Breast epithelium (tissue), 4 donors: ENCODE measurements around the gene ASIC3. TPM values are rescaled to one million over a fixed set of nuclear protein-coding genes. Genes with fewer than 3 reads are reported as not detected.

Experiments used
- DNase-seq, 2 donors: peaks; one replicate each; pipeline ENCODE4 v3.0.0-alpha.2; 2019; ENCODE audit warnings: low spot score in 2 of 2
- H3K27ac ChIP-seq, 2 donors: fragments of 200-600 bp; sonication (generic) in 1 of 2; one replicate each; pipeline ENCODE4 v1.5.1; 2016 to 2019; ENCODE audit warnings: mild to moderate bottlenecking in 1 of 2
- H3K27me3 ChIP-seq, 2 donors: fragments of 200-600 bp; sonication (generic) in 1 of 2; one replicate each; pipeline versions ENCODE4 v1.5.1 to v1.6.0; 2017 to 2019; ENCODE audit warnings: control low read depth in 1 of 2, mild to moderate bottlenecking in 1 of 2
- H3K36me3 ChIP-seq: fragments of 200-600 bp; one replicate; pipeline ENCODE4 v1.5.1; 2019
- H3K4me1 ChIP-seq, 2 donors: fragments of 200-600 bp; sonication (generic); one replicate each; pipeline ENCODE4 v1.5.1; 2016 to 2019; ENCODE audit warnings: control low read depth in 1 of 2
- H3K4me3 ChIP-seq, 3 donors: fragments of 200-600 bp; sonication (generic); 1 replicate in 2 of 3; 2 replicates in 1 of 3; pipeline ENCODE4 v1.5.1; 2016 to 2019; ENCODE audit warnings: mild to moderate bottlenecking in 3 of 3, moderate library complexity in 2 of 3
- H3K9me3 ChIP-seq, 2 donors: fragments of 200-600 bp; sonication (generic) in 1 of 2; one replicate each; pipeline ENCODE4 v1.5.1; 2016 to 2019; ENCODE audit warnings: control low read depth in 1 of 2
- CTCF ChIP-seq, 3 donors: fragments of 450-650 bp; IDR thresholded peaks; one replicate each; pipeline ENCODE4 v1.5.1; 2016 to 2017; ENCODE audit warnings: antibody characterized with exemption in 3 of 3, mild to moderate bottlenecking in 3 of 3, moderate library complexity in 3 of 3
- POLR2A ChIP-seq: fragments of 450-650 bp; IDR thresholded peaks from one replicate; pipeline ENCODE4 v1.6.1; 2016; ENCODE audit warnings: antibody characterized with exemption, mild to moderate bottlenecking, moderate library complexity
- POLR2AphosphoS5 ChIP-seq, 3 donors: sonication (generic); formaldehyde crosslinking; IDR thresholded peaks; one replicate each; pipeline ENCODE4 v1.6.1; 2017; ENCODE audit warnings: antibody characterized with exemption in 3 of 3
- intact Hi-C: fragments of 100-400 bp; cut with DNase I; formaldehyde crosslinking; loops from one replicate; pipeline ENCODE4 v1.15.1; 2023; ENCODE audit warnings: low total_unique reads
- total RNA-seq, 3 donors: library from RNA; depleted of rRNA; stranded (reverse); fragments of >200 nt; gene quantifications; one replicate each; pipeline ENCODE4 v1.1.0, GENCODE V29; 2016

Gene ASIC3
- total RNA-seq, 3 donors from 2014 or later: 1.3 to 3.3 (median 2.3) TPM

DNA sequence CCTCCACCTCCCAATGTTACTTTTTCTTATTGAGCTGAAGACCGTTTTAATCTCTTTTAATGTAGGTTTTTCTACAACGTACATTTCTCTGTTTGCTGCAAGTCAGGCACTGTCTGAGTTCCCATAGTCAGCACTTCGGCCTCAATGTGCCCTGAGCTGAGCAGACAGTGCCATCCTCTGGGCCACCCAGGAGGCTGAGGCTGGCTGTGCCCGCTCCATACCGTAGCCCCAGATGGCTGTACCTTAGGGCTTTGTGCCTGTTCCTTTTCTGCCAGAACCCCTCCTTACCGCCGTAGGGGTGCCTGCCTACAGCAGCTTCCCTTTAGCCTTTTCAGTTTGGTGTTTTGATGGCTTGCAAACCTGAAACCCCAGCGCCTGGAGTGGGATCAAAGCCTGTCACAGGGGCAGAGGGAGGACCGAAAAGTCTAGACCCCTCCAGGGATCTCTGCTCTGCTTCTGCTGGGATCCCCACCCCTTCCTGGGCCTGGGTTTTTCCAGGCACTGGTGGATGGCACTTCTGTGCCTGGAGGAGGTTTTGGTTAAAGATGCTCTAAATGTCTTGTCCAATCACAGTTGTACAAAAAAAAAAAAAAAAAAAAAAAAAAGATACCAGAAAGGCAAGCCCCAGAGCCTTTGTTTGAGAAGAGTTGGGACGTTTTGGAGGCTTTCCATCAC is 46.9 kb downstream of the ASIC3 start:
- Histone ChIP-seq H3K36me3 (no peaks in the 10 kb centered on the region), H3K4me3 (no peak overlapping the region), H3K9me3 (no peaks in the 10 kb centered on the region), H3K27me3 (no peaks in the 10 kb centered on the region), H3K4me1 (peaks cover 0 to 4% of the 10 kb centered on the region in 2 donors), H3K27ac (no peak overlapping the region)
- TF ChIP-seq POLR2AphosphoS5 (IDR thresholded peaks at IDR 0.05) (no peak), POLR2A (no peak)
- intact Hi-C loops: no loop called here
- no peak for DNase-seq

DNA sequence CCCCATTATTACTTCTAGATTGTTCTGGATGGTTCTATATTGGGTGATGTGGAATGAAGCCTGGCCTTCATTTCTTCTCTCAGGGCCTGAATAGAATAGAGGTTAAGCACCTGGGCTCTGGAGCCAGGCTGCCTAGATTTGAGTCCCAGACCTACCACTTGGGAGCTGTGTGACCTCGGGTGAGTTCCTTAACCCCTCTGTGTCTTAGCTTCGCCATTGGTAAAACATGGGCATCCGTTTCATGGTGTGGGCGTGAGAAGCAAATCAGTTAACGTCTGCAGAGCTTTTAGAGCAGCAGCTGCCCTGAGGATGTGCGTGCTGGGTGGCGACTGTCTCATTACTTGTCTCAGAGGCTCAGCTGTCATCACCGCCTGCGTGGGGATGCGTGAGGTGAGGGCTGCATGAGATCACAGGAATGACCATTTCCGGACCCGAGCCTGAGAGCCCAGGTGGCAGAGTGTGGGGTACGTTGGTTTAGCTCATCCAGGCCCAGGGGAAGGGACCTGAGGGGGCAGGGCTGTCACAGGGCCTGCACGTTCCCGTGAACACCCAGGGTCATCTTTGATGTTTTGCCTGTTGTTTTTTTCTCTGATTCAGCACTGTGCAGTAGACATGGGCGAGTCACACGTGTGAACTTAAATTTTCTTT is 47.6 kb downstream of the ASIC3 start:
- no peak overlapping the region for H3K4me3 ChIP-seq
- H3K27ac ChIP-seq: no peak overlapping the region
- no peaks in the 10 kb centered on the region for H3K27me3 ChIP-seq
- intact Hi-C loops: no loop called here
- H3K9me3 ChIP-seq: no peaks in the 10 kb centered on the region
- no peak for DNase-seq
- TF ChIP-seq CTCF (IDR thresholded peaks at IDR 0.05) (no peak), POLR2AphosphoS5 (IDR thresholded peaks at IDR 0.05) (no peak), POLR2A (no peak)
- H3K36me3 ChIP-seq: no peaks in the 10 kb centered on the region
- H3K4me1 ChIP-seq: peaks cover 0 to under 1% of the 10 kb centered on the region in 2 donors

DNA sequence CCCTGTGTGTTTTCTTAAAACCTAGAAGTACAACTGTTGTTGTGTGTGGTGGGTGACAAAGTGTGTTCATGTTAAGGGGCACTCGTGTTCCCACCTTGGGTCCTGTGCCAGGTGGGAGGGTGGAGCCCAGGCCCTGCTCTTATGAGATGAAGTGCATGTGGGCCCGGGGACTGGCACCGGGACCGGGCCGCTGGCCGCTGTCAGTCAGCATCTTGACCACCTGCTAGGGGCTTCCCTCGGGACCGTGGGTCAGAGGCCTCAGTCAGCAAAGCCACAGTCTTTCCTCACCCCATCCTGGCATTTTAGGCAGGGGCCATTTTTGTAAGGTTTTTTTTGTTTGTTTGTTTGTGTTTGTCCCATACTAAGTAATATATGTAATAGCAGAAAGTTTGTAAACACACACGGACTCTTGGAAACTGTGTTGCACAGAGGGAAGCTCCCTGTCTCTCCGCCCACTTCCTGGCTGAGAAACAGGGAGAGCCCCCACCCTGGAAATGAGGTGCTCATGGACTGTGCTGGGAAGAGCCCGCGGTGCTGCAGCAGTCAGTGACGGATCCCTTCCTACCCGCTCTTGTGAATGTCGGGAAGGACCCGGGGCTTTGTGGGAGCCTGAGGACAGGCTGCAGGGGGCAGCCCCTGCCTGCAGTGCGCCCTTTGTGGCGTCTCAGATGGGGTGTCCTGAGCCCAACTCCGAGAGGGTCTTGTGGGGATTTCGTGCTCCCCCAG is 51.3 kb downstream of the ASIC3 start:
- H3K4me3 ChIP-seq: peak overlapping the region in 1 of 3 donors; percentile 23
- TF ChIP-seq POLR2A (no peak), POLR2AphosphoS5 (IDR thresholded peaks at IDR 0.05) (no peak), CTCF (IDR thresholded peaks at IDR 0.05) (no peak)
- H3K4me1 ChIP-seq: no peaks in the 10 kb centered on the region
- H3K9me3 ChIP-seq: no peaks in the 10 kb centered on the region
- intact Hi-C loops: no loop called here
- no peak for DNase-seq
- peak overlapping the region in 1 of 2 donors; percentile 20 for H3K27ac ChIP-seq
- no peaks in the 10 kb centered on the region for H3K27me3 ChIP-seq
- H3K36me3 ChIP-seq: no peaks in the 10 kb centered on the region

DNA sequence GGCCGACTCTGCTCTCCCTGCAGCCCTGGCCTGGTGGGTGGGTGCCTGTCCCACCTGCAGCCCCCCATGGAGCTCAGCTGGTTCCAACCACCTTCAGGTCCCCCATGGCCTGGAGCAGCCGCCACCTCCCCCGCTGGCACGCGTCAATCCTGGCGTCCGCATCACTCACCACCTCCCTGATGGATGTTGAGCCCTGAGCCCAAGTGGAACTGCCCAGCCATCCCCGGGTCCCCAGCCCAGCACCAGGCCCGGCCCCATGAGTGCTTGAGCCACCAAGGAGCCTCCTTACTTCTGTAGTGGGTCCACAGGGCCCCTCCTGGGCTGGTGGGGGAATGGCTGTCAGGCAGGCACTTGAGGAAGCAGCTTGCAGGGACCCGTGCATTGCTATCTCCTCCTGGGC is 52.6 kb downstream of the ASIC3 start:
- intact Hi-C loops: no loop called here
- DNase-seq: no peak

More for the DNA sequence above, 52.6 kb downstream of the ASIC3 start:
- Histone ChIP-seq H3K27ac (peak overlapping the region in 1 of 2 donors; percentile 19), H3K27me3 (no peaks in the 10 kb centered on the region), H3K4me1 (no peaks in the 10 kb centered on the region), H3K4me3 (no peak overlapping the region), H3K9me3 (no peaks in the 10 kb centered on the region), H3K36me3 (no peaks in the 10 kb centered on the region)
- no peak for TF ChIP-seq CTCF (IDR thresholded peaks at IDR 0.05)
- no peak for TF ChIP-seq POLR2A
- no peak for TF ChIP-seq POLR2AphosphoS5 (IDR thresholded peaks at IDR 0.05)
